GM13976 (cell line): ENCODE measurements around the gene ANGPTL5.
"Not testable (repeated sequence)": the region's sequence is repeated elsewhere in the genome, so short reads cannot be mapped to it uniquely, and the experiment has no call there.

Experiments
- DNase-seq: peaks from one replicate; pipeline ENCODE4 v3.0.0; 2012; ENCODE audit warnings: low spot score
- CTCF ChIP-seq: IDR thresholded peaks from 2 replicates; pipeline ENCODE4 v1.5.1; 2012; ENCODE audit warnings: borderline replicate concordance, mild to moderate bottlenecking; ENCODE audit not compliant: insufficient read depth; ENCODE audit errors: extremely low read depth, missing control alignments, control extremely low read depth
- in situ Hi-C: fragments of 300-500 bp; cut with MboI; formaldehyde crosslinking; loops from one replicate; pipeline ENCODE4 v1.12.0; 2022; ENCODE audit warnings: low sequenced_read_pairs, mixed read lengths, inconsistent platforms; ENCODE audit not compliant: unreplicated experiment

The ANGPTL5 gene

GRCh38 chr11:101916422-101916821 lies at the start of gene ANGPTL5:
ANGPTL5 (minus strand) TSS chr11:101916522; CDS start chr11:101907909, 8,613 bp downstream.
- no peak for TF ChIP-seq CTCF
- in situ Hi-C loops, result no loop called here
- no peak for DNase-seq

DNA sequence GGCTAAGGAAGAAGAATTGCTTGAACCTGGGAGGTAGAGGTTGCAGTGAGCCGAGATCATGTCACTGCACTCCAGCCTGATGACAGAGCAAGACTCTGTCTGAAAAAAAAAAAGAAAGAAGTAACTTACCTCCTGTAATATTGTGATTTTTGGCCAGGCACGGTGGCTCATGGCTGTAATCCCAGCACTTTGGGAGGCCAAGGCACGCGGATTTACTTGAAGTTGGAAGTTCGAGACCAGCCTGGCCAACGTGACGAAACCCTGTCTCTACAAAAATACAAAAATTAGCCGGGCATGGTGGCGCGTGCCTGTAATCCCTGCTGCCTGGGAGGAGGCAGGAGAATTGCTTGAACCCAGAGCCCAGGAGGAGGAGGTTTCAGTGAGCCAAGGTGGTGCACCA lies 47.9 kb upstream of the ANGPTL5 start:
- DNase-seq, in situ Hi-C loops: not testable (repeated sequence)

DNA sequence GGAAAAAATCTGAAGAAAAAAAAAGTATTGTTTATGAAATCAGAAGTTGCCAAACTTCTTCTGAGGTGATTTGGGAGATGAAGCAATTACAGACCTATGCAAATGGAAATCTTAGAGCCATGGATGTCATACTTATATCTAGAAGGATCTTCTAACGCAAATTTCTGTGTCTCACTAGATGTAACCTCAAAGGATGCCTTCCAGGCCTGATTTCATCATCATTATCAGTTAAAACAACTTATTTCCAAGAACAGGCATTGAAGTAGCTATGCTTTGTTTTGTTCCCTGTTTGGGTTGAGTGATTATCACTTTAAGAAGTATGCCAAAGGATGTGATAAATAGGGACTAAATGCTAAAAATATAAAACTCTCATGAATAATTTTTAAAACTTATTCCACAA lies 43.9 kb upstream of the ANGPTL5 start:
- no peak for TF ChIP-seq CTCF
- in situ Hi-C loops, result no loop called here
- DNase-seq, result no peak

DNA sequence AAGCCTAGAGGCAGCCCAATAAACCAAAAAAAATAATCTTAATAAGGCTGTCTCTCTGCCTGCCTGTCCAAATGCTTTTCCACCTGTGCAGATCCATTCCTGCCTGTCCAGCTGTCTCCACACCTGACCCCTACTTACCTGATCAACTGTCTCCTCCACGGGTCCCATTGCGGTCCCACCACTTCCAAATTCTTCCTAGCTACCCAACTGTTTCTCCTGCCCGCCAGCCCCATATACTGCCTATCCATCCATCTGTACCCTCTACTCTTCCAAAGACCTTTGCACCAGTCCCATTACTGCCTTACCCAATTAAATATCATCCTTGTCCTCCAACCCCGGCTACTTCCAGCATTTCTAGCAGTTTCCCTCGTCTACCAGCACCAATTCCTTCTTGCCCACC lies 39.4 kb upstream of the ANGPTL5 start:
- no peak for TF ChIP-seq CTCF
- in situ Hi-C loops, result no loop called here
- no peak for DNase-seq

DNA sequence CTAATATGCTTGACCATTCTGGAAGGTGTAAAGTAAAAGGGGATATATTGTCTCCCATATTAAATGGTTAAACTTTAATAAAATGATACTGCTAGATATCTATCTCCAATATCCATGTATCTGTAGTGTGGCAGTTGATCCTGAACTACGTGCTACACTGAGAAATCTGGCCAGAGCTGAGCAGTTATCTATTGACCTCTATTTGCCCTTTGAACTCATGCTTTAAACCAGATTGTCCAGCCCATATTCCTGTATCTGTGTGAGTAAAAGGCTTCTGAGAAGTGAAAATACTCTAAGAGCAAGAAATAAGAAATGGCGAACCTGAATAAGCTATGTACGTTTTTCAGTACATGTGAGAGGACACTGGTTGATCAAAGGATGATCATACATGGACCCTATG lies 39.0 kb upstream of the ANGPTL5 start:
- DNase-seq, result no peak
- in situ Hi-C loops, result no loop called here
- no peak for TF ChIP-seq CTCF

GRCh38 chr11:101949680-101950220 lies 33.4 kb upstream of the ANGPTL5 start:
- in situ Hi-C loops, result no loop called here
- DNase-seq, result no peak
- TF ChIP-seq CTCF, result no peak

DNA sequence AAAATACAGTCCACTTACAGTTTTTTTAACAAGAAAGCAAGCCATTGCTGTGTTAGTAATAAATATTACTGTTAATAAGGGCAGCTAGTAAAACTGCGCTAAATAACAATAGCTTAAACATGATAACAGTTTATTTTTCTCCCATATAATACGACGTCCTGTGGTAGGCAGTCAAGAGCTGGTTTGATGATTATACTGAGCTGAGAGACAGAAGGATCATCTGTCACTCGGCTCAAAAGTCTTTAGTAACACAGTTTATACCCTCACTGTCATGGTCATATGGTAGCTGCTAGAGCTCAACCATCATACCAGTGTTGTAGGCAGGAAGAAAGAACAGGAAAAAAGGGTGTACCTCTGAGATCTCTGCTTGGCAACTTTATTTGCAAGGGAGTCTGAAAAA lies 29.1 kb upstream of the ANGPTL5 start:
- in situ Hi-C loops, result no loop called here
- DNase-seq, result no peak
- no peak for TF ChIP-seq CTCF

- DNase-seq, result no peak
- in situ Hi-C loops, result no loop called here
- no peak for TF ChIP-seq CTCF
These were observed 28.6 kb upstream of the ANGPTL5 start for GRCh38 chr11:101944923-101945322.
